Calu3 (cell line): ENCODE measurements around the gene UCK2. TPM values are rescaled to one million over a fixed set of nuclear protein-coding genes. Genes with fewer than 3 reads are reported as not detected.

Source experiments
- BruUV-seq: library from RNA; stranded (reverse); fragments of 400-500 nt; replicated peaks from 2 replicates; lab custom pipeline; 2021; lab: Mats Ljungman, UMichigan
- CTCF ChIA-PET: fragments of 300-600 bp; sonication (Branson Sonifier 250); formaldehyde crosslinking; loops from one replicate; lab custom pipeline; 2022; ENCODE audit warnings: antibody characterized with exemption; lab: Charles Lee
- DNase-seq: peaks from one replicate; pipeline ENCODE4 v3.0.0; 2022
- H3K27ac Mint-ChIP-seq: one replicate; pipeline ENCODE4 v1.8.0; 2022; ENCODE audit warnings: mixed read lengths; ENCODE audit not compliant: unreplicated experiment
- H3K27me3 Mint-ChIP-seq: one replicate; pipeline ENCODE4 v1.8.0; 2022; ENCODE audit warnings: mixed read lengths; ENCODE audit not compliant: unreplicated experiment
- H3K36me3 Mint-ChIP-seq: one replicate; pipeline ENCODE4 v1.8.0; 2022; ENCODE audit warnings: mild to moderate bottlenecking, moderate library complexity, mixed read lengths; ENCODE audit not compliant: insufficient read depth, unreplicated experiment
- H3K4me1 Mint-ChIP-seq: one replicate; pipeline ENCODE4 v1.8.0; 2022; ENCODE audit warnings: mild to moderate bottlenecking, low read depth, mixed read lengths; ENCODE audit not compliant: unreplicated experiment
- H3K4me3 Mint-ChIP-seq: one replicate; pipeline ENCODE4 v1.8.0; 2022; ENCODE audit warnings: mild to moderate bottlenecking, low read depth, moderate library complexity, mixed read lengths; ENCODE audit not compliant: unreplicated experiment
- H3K9me3 Mint-ChIP-seq: one replicate; pipeline ENCODE4 v1.8.0; 2022; ENCODE audit warnings: low read depth, mixed read lengths; ENCODE audit not compliant: unreplicated experiment
- CTCF ChIP-seq: fragments of 200-600 bp; IDR thresholded peaks from one replicate; pipeline ENCODE4 v1.8.0; 2022; ENCODE audit warnings: antibody characterized with exemption; ENCODE audit not compliant: unreplicated experiment
- intact Hi-C: fragments of 100-400 bp; cut with micrococcal nuclease; formaldehyde crosslinking; loops from one replicate; pipeline ENCODE4 v1.10.0; 2022; ENCODE audit not compliant: unreplicated experiment
- total RNA-seq: library from RNA; stranded (reverse); gene quantifications from 2 replicates; pipeline ENCODE4 v1.2.3, GENCODE V29; 2022

The UCK2 gene
- total RNA-seq, 1 experiment from 2014 or later = 109 TPM

GRCh38 chr1:165945911-165946310 is 118.5 kb downstream of the UCK2 start:
- Mint-ChIP-seq H3K27ac (no peak overlapping the region), H3K9me3 (no peaks in the 10 kb centered on the region), H3K27me3 (peaks cover 69% of the 10 kb centered on the region), H3K4me1 (no peaks in the 10 kb centered on the region), H3K36me3 (no peaks in the 10 kb centered on the region), H3K4me3 (no peak overlapping the region)
- no peak for DNase-seq
- no peak for TF ChIP-seq CTCF
- CTCF ChIA-PET = no interaction called here
- intact Hi-C loops = no loop called here
- BruUV-seq = no TSS peak

GRCh38 chr1:165947797-165948455 is 120.5 kb downstream of the UCK2 start:
- TF ChIP-seq CTCF = no peak
- BruUV-seq = no TSS peak
- Mint-ChIP-seq H3K4me3 (no peak overlapping the region), H3K27me3 (peaks cover 64% of the 10 kb centered on the region), H3K27ac (no peak overlapping the region), H3K4me1 (no peaks in the 10 kb centered on the region), H3K36me3 (no peaks in the 10 kb centered on the region), H3K9me3 (no peaks in the 10 kb centered on the region)
- CTCF ChIA-PET = interaction anchor here (0.5 to 0.8 kb wide), 2 partner anchors 233 to 1709 kb away, joined by 3 to 7 read pairs; no protein-coding TSS in a partner anchor
- intact Hi-C loops = no loop called here
- no peak for DNase-seq

GRCh38 chr1:165949335-165950130 is 122.1 kb downstream of the UCK2 start:
- CTCF ChIA-PET = interaction anchor here (1.4 kb wide), 1 partner anchor 15 kb away, joined by 3 read pairs; no protein-coding TSS in a partner anchor
- H3K9me3 Mint-ChIP-seq = no peaks in the 10 kb centered on the region
- no TSS peak for BruUV-seq

GRCh38 chr1:165954940-165955339 is 127.5 kb downstream of the UCK2 start:
- peaks cover 23% of the 10 kb centered on the region for H3K27me3 Mint-ChIP-seq
- H3K27ac Mint-ChIP-seq = no peak overlapping the region
- no peak for DNase-seq
- H3K9me3 Mint-ChIP-seq = no peaks in the 10 kb centered on the region
- no peak overlapping the region for H3K4me3 Mint-ChIP-seq
- TF ChIP-seq CTCF = no peak
- intact Hi-C loops = no loop called here
- CTCF ChIA-PET = no interaction called here
- no peaks in the 10 kb centered on the region for H3K4me1 Mint-ChIP-seq
- no TSS peak for BruUV-seq
- no peaks in the 10 kb centered on the region for H3K36me3 Mint-ChIP-seq

More at GRCh38 chr1:165949335-165950130, 122.1 kb downstream of the UCK2 start:
- H3K27me3 Mint-ChIP-seq = peaks cover 59% of the 10 kb centered on the region
- H3K4me1 Mint-ChIP-seq = no peaks in the 10 kb centered on the region
- no peaks in the 10 kb centered on the region for H3K36me3 Mint-ChIP-seq
- intact Hi-C loops = no loop called here
- peak; percentile 18 for DNase-seq
- no peak for TF ChIP-seq CTCF
- H3K4me3 Mint-ChIP-seq = no peak overlapping the region
- no peak overlapping the region for H3K27ac Mint-ChIP-seq
